Stimulated activated CD4-positive, alpha-beta T cell treated with anti-CD3 and anti-CD28 coated beads, TNF-alpha, amount 100 ng/mL, for 48 hours (primary cell): ENCODE measurements around the gene TRIM37.
"Not testable (repeated sequence)": the region's sequence is repeated elsewhere in the genome, so short reads cannot be mapped to it uniquely, and the experiment has no call there.

Source experiments
- DNase-seq, 3 donors: peaks; one replicate each; pipeline ENCODE4 v3.0.0-alpha.2; 2020; ENCODE audit warnings: low read depth in 3 of 3

TRIM37 gene

DNA sequence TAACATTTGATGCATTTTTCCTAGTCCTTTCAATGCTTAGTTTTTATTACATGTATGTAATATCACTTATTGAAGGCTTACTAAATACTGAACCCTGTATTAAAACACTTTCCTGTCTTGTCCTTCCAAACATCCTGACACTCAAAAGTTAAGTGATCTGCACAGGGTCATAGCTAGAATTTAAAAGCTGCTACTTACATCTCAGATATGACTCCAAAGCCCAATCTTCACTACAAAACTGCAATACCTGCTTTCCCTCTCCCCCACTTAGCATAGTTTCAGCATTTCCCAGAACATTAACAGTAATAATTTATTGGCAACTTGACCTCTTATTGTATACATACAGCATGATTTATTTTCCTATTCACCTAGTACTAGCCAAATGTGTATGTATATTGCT, 4.3 kb upstream of the TRIM37 start:
- DNase-seq: no peak

DNA sequence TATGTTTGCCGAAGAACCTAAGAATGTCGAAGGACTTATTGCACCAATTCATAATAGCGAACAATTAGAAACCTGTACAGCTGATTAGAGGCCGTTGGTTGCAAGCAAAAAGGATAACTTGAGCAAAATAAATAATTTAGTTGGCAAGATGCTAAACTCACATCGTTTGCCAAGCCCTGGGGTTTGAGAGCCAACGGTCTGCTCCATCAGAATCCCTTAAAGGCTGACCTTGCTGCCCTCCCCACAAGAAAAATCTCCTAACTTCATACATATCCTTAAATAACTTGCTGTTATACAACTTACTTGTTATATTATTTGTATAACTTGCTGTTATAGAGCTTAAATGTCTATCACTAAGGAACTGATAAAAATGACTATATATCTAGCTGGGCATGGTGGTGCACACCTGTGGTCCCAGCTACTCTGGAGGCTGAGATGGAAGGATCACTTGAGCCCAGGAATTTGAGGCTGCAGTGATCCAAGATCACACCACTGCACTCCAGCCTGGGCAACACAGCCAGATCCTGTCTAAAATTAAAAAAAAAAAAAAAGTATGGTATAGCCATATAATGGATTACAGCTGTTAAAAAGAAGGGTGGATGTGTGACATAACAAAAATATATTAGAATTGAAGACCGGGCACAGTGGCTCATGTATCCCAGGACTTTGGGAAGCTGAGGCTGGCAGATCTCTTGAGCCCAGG, 1.9 kb upstream of the TRIM37 start:
- no peak for DNase-seq

DNA sequence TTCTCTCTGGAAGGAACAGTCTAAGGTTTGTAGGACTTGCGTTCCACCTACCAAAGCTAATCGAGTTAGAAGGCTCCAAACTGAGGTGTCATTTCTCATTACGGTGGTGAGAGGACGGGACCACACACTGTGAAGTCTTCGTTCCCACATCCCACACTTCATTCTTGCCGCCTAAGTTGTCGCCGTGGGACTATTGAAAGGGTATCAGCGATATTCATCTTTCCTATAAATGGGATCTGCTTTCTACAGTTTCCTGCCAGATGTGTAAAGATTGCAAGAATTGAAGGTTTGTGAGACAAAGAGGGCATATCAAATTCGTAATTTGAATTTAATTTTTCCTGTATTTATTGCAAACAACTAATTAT, 608 bp upstream of the TRIM37 start:
- DNase-seq: peak in 1 of 3 donors; percentile 0

DNA sequence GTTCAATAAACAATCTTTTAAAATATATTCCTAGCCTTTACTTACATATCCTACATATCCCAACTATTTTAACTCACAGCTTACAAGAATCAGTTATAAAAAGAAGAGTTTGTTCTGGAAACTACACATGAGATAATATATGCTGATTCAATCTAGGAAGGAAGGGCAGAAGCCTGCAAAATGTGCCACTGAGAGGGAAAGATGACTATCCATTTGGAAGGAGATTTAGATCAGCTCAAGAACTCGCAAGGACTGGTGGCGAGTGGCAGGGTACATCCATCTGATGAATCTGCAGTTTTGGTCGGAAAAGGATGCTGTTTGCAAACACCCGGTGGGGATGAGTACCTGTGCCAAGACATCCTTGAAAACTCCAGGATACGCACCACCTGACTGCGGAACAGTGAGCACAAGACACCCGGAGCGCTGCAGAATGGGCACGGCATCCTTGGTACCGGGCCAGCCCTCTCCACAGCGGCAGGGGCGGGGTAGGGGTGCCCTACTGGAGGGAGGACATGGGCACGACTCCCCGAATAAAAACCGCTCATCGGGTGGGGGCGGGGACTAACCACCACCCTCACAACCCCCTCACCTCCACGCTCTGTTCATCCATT, 723 bp downstream of the TRIM37 start:
- DNase-seq: peak; percentile 39 to 58 (median 43)

DNA sequence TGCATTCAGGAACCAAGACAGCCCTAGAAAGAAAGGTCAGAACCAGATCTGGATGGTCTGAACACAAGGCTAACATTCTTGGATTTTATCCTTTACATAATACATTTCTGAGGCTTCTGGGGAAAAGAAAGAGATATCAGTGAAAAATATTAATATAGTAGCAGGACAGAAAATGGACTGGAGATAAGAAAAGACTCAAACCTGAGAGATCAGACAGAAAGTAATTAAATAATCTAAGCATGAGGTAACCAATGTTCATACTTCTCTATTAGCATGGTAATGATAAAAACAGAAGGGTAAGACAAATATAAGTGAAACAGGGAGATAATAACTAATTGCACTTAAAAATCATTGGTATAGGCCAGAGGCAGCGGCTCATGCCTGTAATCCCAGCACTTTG, 5.5 kb downstream of the TRIM37 start:
- no peak for DNase-seq

DNA sequence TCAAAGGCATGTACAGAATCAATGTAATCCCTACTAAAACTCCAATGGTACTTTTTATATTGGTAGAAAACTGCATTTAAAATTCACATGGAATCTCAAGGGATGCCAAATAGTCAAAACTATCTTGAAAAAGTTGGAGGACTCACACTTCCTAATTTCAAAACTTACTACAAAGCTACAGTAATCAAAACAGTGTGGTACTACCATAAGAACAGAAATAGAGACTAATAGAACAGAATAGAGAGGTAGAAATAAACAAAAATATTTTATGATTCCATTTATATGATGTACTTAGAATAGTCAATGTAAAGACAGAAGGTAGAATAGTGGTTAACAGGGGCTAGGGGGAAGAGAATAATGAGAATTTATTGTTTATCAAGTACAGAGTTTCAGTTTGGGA, 8.8 kb downstream of the TRIM37 start:
- DNase-seq: no peak

DNA sequence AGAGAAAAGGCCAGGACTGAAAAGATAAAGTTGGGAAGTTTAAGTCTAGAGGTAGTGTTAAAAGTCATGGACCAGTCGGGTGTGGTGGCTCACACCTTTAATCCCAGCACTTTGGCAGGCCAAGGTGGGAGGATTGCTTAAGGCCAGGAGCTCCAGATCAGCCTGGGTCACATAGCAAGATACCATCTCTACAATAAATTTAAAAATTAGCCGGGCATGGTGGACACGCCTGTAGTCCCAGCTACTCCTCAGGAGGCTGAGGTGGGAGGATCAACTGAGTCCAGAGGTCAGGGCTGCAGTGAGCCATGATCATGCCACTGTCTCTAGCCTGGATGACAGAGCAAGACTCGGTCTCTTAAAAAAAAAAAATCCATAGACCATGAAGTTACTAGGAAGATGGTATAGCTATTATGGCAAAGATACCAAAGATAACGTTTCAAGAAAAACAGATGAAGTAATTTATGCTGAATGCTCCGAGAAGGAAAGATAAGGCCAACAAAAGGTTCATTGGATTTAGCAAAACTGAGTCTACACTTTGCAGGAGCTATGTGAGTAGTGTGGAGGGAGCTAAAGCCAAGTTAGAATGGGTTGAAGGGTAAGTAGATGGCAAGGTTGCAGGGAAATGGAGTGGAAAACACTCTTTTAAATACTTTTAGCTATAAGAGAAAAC, 11.7 kb downstream of the TRIM37 start:
- no peak for DNase-seq

DNA sequence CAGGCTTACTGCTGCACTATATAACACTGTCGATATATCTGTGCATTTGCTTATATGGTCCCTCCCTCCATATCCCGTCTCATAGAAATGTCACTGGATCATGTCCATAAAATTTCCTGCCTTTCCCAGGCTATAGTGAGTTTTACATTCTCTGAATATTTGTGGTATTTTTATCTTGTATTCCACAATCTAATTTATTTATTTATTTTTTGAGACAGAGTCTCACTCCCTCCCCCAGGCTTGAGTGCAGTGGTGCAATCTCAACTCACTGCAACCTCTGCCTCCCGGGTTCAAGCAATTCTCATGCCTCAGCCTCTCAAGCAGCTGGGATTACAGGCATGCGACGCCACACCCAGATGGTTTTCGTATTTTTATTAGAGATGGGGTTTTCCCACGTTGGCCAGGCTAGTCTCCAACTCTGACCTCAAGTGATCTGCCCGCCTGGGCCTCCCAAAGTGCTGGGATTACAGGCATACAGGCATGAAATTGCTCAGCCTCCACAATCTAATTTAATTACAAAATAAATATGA, 12.9 kb downstream of the TRIM37 start:
- no peak for DNase-seq

DNA sequence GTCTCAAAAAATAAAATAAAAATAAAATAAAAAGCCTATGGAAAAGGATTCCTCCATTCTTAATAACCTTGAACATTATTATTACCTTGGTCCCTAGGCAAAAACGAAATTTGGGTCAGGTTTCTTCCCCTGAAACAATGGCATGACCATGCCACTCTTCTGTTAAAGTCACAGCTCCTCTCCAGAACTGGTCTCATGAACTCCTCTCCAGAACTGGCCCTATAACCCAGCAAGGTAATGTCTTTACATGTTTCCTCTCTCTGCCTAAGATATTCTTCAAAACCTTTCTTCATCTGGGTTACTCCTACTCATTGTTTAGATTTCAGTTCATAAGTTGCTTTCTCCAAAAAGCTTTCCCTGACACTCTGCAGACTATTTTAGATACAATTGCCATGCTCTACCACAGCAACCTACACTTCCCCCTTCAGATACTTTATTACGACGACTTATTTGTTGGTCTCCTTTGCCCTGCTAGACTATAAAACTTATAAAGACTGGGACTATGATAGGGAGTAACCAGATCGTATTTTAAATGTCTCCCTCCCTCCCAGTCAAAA, 13.5 kb downstream of the TRIM37 start:
- DNase-seq: no peak

DNA sequence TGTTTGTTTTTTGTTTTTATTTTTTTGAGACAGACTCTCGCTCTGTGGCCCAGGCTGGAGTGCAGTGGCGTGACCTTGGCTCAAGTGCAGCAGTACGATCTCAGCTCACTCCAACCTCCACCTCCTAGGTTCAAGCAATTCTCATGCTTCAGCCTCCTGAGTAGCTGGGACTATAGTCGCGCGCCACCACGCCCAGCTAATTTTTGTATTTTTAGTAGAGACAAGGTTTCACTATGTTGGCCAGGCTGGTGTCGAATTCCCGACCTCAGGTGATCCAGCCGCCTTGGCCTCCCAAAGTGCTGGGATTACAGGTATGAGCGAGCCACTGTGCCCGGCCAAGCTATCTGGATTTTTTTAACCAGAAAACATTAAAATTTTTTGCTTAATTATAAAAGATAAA, 16.1 kb downstream of the TRIM37 start:
- DNase-seq: not testable (repeated sequence)

DNA sequence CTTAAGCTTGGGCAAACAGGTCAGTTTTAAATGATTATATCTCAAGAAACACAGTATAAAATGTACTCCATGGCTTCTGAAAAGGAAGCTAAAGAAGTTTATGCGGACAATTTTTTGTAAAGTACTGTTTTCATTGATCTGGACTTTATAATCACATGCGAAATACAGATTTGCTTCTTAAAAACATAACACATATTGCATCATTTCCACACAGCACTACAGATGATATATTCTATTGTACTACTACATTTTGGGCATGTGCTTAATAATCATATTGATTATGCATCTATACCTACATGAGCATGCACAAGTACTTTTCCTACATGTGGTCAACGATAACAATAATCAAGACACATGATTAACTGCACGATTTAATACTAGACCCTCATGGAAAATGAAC, 22.5 kb downstream of the TRIM37 start:
- no peak for DNase-seq

DNA sequence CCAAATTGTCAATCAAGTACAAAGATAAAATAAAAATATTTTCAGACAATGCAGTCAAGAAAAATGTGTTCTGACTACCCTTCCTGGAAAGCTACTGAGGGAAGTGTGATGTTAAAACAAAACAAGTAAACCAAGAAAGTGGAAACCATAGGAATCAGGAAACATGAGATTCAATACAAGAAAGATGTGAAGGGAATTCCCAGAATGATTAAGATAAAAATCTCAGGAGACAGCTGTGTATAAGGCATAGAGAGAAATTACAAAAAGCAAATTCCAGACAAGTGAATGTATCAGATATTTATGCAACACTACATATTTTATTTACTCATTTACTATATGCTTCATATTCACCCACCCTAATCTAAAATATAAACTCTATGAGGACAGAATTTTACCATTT, 32.2 kb downstream of the TRIM37 start:
- DNase-seq: no peak

DNA sequence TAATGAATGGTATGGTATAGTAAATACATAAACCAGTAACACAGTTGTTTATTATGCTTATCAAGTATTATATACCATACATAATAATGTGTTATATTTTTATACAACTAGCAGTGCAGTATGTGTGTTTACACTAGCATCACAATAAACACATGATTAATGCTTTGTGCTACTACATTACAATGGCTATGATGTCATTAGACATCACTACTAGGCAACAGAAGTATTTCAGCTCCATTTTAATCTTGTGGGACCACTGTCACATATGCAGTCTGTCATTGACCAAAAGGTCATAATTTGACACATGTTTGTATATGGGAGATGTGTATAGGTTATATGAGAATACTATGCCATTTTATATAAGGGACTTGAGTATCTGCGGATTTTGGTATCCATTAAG, 32.7 kb downstream of the TRIM37 start:
- DNase-seq: no peak

DNA sequence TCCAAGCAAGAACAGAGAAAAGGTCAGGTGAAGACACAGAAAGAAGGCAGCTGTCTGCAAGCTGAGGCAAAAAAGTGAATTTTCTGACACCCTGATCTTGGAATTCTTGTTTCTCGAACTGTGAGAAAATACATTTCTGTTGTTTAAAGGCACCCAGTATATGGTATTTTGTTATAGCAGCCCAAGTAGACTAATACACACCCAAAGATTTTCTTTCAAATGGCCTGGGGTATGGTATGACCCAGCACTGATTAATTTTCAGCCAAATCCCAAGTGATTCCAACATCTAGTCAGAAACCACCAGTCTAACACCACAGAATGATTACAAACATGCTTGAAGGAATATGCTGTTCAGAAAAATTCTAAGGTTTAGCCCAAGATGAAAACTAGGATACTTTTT, 36.8 kb downstream of the TRIM37 start:
- no peak for DNase-seq

DNA sequence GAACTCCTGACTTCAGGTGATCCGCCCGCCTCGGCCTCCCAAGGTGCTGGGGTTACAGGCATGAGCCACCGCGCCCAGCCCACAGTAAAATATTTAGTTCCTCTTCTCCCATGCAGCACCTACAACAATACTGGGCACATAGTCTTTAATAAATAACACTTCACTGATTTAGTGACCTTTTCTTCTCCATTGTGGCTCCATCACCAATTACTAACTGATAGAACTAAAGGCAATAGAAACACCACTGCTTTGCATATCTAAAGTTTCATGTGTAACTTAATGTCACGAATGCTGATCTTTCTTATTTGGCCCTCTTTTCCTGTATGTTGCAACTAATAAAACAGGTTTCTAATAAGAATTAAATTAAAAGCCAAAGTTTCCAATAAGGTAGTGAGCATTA, 38.9 kb downstream of the TRIM37 start:
- no peak for DNase-seq

DNA sequence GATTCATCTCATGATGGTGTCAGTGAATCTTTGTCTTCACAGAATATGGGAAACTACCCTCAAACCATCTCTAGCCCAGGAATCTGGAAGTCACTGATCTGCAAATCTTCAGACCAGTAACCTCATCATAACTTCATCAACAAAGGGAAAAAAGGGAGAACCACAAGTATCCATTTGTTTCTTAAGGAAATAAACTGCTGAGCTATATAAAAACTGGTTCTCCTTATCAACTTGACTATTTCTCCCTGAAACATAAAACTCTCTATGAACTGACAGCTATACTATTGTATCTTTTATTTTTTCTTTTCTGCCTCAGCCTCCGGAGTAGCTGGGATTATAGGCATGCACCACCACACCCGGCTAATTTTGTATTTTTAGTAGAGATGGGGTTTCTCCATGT, 39.3 kb downstream of the TRIM37 start:
- DNase-seq: no peak

DNA sequence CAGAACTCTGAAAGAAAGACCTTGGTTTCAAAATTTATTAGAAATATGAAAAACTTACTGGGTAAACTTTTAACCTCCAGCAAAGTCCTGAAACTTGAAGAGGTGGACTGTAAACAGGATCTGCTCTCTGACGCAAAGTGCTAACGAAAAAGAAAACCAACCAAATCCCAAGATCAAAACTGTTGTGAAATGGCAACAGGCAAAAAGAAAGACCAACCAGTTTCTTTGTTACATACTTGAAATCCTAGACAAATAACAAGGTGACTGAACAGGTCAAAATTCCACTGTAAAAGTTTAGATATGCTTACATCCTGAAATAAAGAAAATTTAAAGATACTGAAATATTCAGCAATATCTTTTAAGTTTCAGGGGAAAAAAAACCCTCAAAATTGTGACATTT, 44.2 kb downstream of the TRIM37 start:
- no peak for DNase-seq

DNA sequence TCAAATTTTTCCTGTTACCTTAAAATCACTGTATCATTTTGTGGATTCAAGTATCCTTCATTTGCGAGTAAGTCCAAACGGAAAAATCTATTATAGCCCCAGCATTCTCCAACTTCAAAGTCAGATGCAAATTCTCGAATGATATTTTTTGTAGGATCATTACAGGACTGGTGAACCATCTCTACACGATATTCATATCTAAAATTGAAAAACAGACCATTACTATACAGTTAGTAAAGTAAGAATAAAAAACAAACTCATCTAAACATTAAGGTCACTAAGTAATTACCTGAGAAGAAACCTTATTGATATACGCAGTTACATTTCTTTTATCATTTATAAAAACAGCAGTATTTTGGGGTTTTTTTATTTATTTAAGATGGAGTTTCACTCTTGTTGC, 49.8 kb downstream of the TRIM37 start:
- DNase-seq: no peak

DNA sequence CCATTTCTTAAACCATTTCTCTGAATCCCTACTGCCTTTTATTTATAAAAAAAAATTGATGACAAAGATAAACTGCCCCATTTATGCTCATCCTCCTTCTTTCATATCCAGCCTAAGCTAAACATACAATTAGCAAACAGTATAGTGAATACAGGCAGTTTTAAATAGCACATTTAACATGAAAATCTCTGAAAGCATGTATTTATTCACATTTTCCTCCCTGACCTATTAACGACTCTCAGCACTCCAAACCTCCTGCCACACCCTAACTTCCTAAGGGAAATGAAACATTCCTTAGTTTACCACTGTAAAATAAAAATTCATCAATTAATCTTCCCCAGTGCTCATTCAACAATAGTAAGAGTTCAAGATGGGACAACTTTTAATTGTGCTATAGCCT, 56.9 kb downstream of the TRIM37 start:
- DNase-seq: no peak

DNA sequence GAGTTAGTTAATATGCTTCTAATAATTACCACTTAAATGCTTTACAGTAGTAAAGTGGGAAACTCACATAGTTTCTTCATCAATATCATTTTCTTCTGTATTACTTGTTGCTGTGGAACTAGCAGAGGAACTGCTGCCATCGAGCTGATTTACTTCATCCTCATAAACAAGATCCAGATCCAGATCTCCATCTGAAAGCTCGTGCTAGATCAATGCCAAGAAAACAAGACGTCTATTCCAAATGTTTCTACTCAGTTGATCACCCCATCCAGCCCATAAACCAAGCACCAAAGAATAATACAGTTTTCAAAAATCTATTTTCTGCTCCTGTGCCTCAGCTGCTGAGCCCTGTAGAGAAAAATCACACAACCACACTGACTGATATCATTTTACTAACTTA, 59.1 kb downstream of the TRIM37 start:
- DNase-seq: no peak

DNA sequence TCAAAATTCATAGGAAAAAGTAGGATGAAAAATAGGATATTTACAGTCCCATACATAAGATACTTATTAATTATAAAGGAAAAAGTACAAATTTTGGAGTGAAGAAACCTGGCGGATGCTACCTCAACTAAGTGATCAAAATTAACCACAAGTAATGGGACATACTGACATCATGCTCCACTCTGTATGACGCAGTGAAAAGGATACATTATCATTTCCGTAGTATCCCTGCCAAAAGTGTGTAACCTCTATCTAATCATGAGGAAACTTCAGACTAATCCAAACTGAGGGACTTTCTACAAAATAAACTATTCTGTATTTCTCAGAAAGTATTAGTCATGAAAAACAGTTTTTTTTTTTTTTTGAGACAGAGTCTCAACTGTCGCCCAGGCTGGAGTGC, 60.5 kb downstream of the TRIM37 start:
- DNase-seq: no peak

DNA sequence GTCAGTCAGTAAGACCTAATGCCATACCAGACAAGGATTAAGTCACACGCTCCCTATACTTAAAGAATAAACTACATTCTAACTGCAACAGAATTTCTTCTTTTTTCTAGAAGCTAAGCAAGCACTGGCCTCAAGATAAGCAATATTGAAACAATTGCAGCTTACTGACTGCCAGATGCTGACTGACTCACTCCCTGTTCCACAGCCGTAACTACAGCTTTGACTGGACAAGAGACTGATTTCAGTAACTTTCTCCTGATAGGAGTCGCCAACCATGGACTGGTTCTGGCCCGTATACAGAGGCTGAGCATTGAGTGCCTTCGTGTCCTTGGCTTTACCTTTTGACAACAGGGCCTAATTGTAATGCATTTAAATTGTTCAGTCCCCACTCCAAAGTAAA, 67.9 kb downstream of the TRIM37 start:
- peak; percentile 3 to 23 (median 12) for DNase-seq

DNA sequence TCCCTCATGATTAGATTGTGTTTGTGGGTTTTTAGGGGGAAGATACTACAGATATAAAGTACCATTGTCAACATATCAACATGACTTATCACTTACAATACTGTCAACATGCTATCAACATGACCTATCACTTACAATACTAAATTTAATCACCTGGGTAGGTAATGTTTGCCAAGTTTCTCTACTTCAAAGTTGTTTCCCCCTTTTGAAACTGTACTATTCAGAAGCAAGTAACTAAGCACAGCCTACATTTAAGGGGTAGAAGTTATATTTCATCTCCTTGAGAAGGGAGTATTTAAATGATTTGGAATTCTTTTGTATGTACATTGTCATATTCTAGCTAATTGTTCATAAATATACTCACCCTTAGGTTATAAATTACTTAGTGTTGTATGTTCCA, 68.7 kb downstream of the TRIM37 start:
- no peak for DNase-seq
